ENCODE results near the gene TSKS. TPM values are rescaled to one million over a fixed set of nuclear protein-coding genes. Genes with fewer than 3 reads are reported as not detected.

TSKS gene
- total and polyA plus RNA-seq, 2 donors (not counting 3 experiments of a cell fraction or from before 2014, with no cell fraction given) = 0.03 TPM; not detected in 1

GRCh38 chr19:49808711-49809159, 45.6 kb upstream of the TSKS start:
- TF ChIP-seq MAX (IDR thresholded peaks at IDR 0.05; ENCODE audit: insufficient read depth, insufficient read length) (no peak), POLR2A (IDR thresholded peaks at IDR 0.05; ENCODE audit: low read depth, low read length) (no peak), MYC (IDR thresholded peaks at IDR 0.05; ENCODE audit: low read depth, low read length) (no peak), FOS (IDR thresholded peaks at IDR 0.05; ENCODE audit: borderline replicate concordance, insufficient read depth, low read length) (no peak), POLR2AphosphoS5 (IDR thresholded peaks at IDR 0.05; ENCODE audit: insufficient read depth, low read depth, low read length) (no peak), JUN (IDR thresholded peaks at IDR 0.05; ENCODE audit: borderline replicate concordance, insufficient read depth, insufficient read length, low read depth) (no peak), EZH2 (IDR thresholded peaks at IDR 0.05; ENCODE audit: borderline replicate concordance, low read depth, low read length, severe bottlenecking) (no peak)
- Histone ChIP-seq H3K9me1 (replicated peaks; ENCODE audit: control insufficient read depth, extremely low read depth, insufficient read depth, low read length) (no peaks in the 10 kb centered on the region), H3K27me3 (ENCODE audit: control insufficient read depth in 2 of 2, insufficient read depth in 2 of 2, low read length in 2 of 2) (no peaks in the 10 kb centered on the region), H2AFZ (ENCODE audit: low read depth, low read length) (peak overlapping the region; percentile 83), H4K20me1 (replicated peaks; ENCODE audit: control insufficient read depth, extremely low read depth, insufficient read depth, low read length) (no peaks in the 10 kb centered on the region), H3K9ac (replicated peaks; ENCODE audit: extremely low read depth, insufficient read depth, low read length) (peak overlapping the region; percentile 51), H3K9me3 (replicated peaks; ENCODE audit: control insufficient read depth, insufficient read depth, low read length) (no peaks in the 10 kb centered on the region), H3K4me2 (ENCODE audit: insufficient read depth, low read length) (peak overlapping the region; percentile 65), H3K79me2 (ENCODE audit: control insufficient read depth, insufficient read depth, low read length) (no peaks in the 10 kb centered on the region), H3K27ac (ENCODE audit: insufficient read depth, low read depth, low read length) (no peak overlapping the region), H3K4me3 (replicated peaks in 1 of 3; ENCODE audit: insufficient read depth in 1 of 3, low read depth in 1 of 3, low read length in 3 of 3) (peak overlapping the region; percentile 46 to 59 (median 59)), H3K4me1 (ENCODE audit: control insufficient read depth, extremely low read depth, insufficient read depth, low read length) (peaks cover 15% of the 10 kb centered on the region), H3K36me3 (ENCODE audit: control insufficient read depth in 2 of 2, extremely low read depth in 1 of 2, insufficient read depth in 2 of 2, low read length in 2 of 2) (no peaks in the 10 kb centered on the region)
- ChIA-PET CTCF (no interaction called here), POLR2A (interaction anchor here (0.6 kb wide), 1 partner anchor 50 kb away, joined by 3 read pairs; no protein-coding TSS in a partner anchor)
- FAIRE-seq (peak; percentile 80), DNase-seq (ENCODE audit: low read depth, low spot score) (peak; percentile 85)
- dilution Hi-C loops (cut with MboI; ENCODE audit: extremely low pct_ligation_motif_present, low sequenced_read_pairs) = no loop called here
- BruUV-seq (replicated peaks) = no TSS peak
- intact Hi-C loops (cut with micrococcal nuclease) = loop anchor here (2.0 to 5.0 kb wide), 3 partner anchors 42 to 311 kb away; partner anchors contain the start of genes ADM5, AP2A1 and RPS11

All from endothelial cell of umbilical vein (primary cell).